HT1080 (cell line): ENCODE results near the gene MPRIP. TPM values are rescaled to one million over a fixed set of nuclear protein-coding genes. Genes with fewer than 3 reads are reported as not detected.
"Not testable (repeated sequence)": the region's sequence is repeated elsewhere in the genome, so short reads cannot be mapped to it uniquely, and the experiment has no call there.

Source experiments
- DNase-seq: peaks from one replicate; pipeline ENCODE4 v3.0.0-alpha.2; 2015; ENCODE audit warnings: low read depth
- total RNA-seq: library from RNA; depleted of rRNA; stranded (reverse); fragments of >200 nt; shearing (Covaris generic); gene quantifications from 2 replicates; pipeline ENCODE4 v1.2.3, GENCODE V29; 2014

MPRIP gene
- total RNA-seq, 1 experiment from 2014 or later = 340 TPM

DNA sequence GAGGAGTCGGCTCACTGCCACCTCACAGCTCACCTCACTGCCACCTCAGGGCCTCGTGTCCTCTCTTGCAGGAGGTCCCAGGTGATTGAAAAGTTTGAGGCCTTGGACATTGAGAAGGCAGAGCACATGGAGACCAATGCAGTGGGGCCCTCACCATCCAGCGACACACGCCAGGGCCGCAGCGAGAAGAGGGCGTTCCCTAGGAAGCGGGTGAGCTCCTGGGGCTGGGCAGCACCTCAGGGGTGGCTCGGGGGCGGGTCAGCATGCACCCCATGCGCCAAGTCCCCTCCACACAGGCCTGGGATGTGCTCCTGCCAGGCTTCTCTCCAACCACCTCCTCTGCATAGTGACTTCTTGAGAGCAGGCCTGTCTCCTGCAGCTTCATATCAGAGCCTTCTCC lies 100.3 kb downstream of the MPRIP start:
- no peak for DNase-seq

DNA sequence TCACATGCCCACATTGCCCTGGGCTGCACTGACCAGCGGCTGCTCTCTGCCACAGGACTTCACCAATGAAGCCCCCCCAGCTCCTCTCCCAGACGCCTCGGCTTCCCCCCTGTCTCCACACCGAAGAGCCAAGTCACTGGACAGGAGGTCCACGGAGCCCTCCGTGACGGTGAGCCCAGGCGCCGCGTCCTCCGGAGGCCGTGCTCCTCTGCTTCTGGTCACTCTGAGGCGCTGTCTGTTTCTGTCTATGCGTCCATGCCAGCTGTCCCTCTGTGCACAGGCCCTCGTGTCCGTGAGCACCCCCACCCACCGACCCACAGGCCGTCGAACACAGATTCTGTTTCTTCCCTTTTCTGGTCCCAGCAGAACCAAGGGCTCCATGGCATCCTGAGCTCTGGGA lies 101.2 kb downstream of the MPRIP start:
- no peak for DNase-seq

DNA sequence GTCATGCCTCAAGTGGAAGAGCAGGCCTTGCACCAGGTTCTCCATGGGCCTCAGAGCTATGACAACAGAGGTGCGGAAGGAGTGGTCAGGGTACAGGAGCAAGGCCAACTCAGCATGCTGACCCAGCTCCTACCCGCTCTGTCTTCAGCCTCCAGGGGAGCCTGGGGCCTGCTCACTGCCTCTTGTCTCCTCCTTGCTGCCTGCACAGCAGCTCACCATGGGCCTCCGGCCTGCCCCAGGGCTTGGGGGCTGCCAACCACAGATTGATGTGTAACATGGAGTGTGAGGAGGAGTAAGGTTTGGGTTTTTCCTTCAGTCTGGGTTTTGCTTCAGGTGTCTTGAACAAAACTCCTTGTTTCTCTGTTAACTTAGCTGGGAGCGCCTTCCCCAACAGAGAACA lies 101.8 kb downstream of the MPRIP start:
- no peak for DNase-seq

DNA sequence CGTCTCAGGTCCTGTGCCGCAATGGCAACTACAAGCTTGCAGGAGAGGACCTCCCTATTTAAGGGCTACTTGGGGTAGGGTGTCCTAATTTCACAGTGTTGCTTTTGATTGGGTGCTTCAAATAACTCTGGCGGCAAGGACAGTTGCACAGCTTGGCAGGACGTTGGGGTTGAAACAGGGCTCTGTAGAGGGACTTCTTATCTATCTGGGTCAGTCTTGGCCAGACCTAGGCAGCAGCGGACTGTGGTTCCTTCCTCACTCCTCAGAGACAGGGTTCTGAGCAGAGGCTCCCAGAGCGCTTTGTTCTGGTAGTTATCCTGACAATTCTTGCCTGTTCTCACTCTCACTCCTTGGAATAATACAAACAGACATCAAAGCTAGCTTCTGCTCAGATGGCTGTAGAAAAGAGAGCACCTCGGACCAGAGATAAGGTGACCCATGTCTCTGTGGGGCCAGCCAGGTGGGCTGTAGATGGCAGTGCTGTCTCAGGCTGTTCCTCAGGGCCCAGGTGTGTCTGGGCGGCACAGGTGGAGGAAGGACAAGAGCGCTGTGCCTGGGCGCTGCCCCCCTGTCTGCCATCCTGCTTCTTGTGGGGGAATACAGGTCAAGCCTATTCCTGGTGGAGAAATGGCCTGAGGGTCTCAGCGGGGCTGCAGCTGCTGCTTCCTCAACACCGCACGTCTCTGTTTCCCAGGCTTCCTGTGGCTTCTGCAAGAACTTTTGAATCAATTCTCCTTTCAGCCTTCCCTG lies 102.8 kb downstream of the MPRIP start:
- no peak for DNase-seq

DNA sequence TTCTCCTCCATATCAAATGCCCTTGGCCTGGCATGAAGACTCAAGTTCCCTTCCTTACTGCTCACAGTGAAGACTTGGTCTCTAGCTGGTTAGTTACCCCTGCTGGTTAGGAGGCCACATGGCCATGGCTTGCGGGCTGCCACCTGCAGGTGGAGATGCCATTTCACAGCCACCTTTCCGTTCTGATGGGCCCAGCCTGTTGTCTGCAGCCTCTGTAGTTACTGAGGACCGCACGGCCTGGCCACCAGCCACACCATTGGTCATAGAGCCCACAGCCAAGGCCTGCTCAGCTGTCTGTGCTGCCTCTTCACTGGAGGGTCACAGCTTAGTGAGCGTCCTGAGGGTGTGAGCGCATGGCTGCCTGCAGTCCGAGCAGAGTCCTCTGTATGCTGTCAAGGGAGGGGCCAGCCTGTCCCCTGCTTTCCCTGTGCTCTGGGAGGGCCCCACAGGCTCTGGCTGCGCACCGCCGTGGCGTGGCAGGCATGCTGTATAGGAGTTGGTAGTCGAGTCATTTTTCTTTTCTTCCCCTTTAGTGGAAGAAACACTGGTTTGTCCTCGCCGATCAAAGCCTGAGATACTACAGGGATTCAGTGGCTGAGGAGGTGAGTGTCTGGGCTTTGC lies 104.6 kb downstream of the MPRIP start:
- no peak for DNase-seq

DNA sequence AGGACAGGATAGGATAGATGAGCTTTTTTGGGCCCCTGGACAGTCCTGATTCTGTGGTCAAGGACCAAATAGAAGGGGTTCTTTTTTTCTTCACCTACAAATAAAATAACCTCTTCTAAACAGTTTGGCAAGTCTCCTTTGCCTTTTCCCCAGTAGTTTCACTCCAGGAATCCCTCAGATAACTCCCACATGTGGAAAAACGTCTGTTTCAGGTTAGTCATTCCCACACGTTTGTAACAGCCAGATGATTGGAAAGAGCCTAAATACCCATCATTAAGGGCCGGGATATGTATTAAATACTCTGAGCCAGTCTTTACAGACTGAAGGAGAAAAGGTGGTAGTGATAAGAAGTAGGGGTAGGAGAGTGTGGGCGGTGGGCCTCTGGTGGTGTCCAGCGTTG lies 105.6 kb downstream of the MPRIP start:
- DNase-seq = no peak

DNA sequence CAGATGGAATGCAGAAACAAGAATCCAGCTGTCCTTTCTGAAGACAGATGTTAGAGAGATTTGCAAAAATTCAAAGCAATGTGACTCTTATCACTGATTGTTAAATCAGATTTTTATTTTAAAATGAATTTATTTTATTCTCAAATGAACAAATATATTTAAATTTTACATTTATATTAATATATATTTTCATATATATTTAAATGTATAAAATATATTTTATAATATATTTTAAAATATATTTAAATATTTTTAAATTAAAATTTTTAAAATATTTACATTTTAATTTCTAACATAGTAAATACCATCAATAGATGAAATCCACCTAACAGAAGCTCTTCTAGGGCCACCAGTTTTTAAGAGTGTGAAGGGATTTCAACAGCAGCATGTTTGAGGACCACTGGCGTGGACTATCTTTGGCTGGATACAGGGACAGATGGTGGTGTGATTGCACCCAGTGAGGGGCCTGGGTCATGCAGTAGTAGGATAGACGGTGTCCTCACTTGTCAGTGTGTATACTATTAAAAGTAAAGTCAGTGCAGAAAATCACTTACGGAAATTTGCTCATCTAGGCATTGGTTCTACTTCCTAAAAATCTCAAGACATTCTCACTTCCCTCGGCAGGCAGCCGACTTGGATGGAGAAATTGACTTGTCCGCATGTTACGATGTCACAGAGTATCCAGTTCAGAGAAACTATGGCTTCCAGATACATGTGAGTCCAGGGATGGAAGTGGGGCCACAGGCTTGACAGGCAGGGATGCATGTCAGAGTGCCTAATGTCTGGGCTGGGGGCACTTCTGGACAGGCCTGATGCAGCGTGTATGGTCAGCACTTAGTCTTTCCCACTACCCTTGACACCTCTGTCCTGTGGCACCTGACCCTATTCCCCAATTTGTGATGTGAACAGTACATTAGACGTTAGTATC lies 107.5 kb downstream of the MPRIP start:
- DNase-seq = no peak

DNA sequence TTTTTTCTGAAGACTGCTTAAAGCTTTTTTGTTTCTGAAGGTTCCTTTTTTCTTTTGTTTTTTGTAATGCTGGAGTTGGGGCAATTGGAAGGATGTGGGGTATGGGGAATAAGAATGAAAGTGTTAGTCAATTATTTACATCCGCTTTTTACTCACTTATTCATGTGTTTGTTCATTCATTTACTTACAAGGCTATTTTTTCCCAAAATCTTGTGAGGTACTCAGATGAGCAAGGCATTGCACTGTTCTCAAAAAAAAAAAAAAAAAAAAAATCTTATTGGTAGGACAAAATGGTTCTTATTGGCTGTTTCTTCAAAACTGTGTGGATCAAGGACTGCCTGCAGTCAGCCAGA lies 108.2 kb downstream of the MPRIP start:
- no peak for DNase-seq

DNA sequence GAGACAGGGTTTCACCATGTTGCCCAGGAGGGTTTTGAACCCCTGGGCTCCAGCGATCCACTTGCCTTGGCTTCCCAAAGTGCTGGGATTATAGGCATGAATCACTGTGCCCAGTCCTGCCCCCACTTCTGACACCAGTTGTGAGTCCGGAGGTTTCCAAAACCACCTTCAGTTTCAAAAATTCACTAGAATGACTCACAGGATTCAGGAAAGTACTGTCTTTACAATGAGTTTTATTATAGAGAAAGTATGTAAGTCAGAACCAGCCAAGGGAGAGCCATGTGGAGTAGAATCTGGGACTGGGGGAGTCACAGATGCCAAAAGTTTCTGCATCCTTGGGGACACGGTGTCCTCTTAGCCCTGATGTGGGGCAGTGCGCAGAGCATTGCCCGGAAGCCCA lies 108.8 kb downstream of the MPRIP start:
- DNase-seq = peak; percentile 96

DNA sequence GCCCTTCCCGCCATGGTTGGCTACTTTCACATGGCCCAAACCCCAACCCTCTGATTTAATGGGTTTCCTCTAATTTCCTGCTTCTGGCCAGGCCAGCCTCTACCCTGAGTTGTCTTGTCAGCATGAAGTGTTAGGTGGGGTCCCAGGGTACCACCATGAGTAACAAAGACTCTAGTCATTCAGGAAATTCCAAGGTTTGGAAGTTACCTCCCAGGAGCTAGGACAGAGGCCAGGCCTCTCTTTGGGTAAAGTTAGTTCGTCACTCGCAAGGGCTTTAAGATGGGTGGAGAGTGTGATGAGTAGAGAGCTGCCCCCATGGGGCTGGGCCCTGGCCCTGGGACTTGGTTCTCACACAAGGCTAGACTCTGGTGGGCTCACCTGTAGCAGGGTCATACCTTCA lies 109.3 kb downstream of the MPRIP start:
- DNase-seq = peak; percentile 90

DNA sequence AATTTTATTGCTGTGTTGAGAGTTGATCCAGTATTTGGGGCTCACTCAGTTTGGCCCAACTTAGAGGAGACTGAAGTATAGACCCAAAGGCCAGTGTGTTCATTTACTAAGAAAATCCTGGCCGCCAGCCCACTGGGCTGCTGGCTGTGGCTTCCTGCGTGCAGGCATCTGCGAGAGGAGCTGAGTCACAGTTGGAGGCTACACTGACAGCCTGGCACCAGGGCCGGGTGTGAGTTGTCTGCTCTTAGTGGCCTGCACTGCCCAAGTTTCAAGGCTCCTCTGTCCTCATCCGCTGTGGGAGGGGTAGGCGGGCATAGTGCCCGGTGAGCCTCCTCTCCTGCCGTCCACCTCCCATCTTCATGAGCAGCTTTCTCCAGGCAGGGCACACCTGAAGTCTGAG lies 109.7 kb downstream of the MPRIP start:
- DNase-seq = peak; percentile 97

DNA sequence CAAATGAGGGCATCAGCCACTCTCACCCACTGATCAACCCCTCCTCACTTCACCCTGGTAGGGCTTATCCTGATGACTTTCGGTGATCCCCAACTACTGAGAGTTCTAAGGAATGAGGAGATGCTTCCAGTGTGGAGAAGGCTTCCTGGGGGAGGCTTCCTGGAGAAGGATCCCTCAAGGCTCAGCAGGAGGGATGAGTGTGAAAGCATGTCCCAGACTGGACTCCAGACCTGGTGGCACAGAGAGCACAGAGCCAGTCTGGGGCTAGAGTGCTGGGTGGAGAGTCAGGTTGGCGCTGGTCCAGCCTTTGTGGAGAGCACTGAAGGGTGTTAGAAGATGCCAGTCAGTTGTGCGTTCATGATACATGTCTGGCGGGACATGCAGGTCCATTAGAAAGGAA lies 110.1 kb downstream of the MPRIP start:
- no peak for DNase-seq

DNA sequence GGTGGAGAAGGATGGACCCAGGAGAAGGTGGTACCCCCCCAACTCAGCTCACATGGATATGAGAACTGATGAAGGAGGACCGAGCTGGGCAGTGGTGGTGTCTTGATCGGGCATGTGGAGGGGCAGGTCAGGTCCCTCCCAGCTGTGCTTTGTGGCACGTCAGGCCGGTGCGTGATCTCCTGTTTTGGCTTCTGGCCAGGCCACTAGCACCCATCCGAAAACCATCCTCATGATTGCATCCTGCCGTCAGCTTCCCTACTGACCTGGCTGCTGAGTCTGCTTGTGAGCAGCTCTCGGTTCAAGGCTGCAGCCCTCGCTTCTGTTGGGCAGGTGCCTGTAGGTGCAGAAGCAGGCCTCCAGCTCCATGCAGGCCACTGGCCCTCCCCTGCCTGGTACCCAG lies 110.8 kb downstream of the MPRIP start:
- DNase-seq = no peak

DNA sequence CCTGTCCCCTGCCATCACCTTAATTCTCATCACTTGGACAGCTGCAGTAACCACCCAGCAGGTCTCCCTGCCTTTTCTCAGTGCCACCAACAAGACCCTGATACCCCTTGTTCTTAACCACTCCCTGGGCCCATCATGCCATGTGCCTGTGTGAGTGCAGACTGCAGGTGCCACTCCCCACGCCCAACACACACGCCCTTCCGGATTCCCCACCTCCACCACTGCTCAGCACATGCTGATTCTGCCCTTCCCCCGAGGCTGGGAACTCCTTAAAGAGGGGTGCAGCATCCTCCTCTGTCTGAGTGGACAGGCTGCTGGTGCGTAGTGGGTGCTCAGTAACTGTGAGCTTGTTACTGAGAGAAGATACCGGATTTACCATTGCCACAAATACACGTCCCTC lies 111.5 kb downstream of the MPRIP start:
- DNase-seq = no peak

DNA sequence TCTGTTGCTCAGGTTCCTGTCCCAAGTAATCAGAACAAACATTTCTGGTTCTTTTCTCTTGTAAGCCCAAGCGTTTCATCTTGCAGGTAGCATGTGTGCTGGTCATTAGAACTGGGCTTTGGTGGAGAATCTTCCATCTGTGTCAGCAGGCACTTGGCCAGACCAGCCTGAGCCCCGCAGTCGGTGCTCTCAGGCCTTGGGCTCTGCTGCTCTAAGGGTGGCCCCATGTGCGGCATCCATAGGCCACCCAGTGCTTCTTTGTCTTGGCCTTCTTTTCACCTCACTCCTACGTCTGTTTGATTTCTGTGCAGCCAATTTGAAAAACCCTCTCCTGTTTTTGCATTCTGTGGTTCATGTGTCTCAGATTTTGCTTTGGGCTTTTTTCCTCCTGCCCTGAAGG lies 112.3 kb downstream of the MPRIP start:
- no peak for DNase-seq

DNA sequence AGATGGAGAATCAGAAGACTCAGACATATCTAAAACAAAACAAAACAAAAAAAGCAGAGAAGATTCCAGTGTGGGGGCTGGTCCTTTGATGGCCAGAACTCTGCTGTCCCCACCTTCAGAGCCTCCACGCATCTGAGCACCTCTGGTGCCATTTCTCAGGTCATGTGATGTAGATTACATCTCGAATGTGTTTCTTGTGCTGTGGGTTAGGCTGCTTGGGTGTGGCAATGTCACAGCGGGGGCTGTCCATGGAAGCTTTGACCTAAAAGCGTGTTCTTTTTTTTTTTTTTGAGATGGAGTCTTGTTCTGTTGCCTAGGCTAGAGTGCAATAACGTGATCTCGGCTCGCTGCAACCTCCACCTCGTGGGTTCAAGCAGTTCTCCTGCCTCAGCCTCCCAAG lies 112.7 kb downstream of the MPRIP start:
- DNase-seq = no peak

DNA sequence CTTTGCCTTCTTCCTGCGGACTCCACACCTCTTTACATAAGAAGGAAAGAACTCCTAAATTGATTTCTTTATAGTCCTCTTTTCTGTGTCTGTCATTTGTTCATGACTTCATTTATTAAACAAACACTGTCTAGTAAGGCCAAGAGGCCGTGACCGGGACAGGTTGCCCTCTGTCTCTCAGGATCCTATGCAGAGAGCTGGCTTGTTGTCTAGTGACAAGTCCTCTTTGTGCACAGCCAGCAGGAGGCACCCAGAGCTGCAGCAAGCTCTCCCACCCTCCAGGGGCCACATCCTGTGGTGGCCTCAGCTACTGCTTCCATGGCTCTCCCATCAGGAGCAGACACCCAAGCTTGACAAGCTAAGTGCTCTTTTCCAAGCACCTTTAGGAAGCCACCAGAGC lies 113.3 kb downstream of the MPRIP start:
- no peak for DNase-seq

DNA sequence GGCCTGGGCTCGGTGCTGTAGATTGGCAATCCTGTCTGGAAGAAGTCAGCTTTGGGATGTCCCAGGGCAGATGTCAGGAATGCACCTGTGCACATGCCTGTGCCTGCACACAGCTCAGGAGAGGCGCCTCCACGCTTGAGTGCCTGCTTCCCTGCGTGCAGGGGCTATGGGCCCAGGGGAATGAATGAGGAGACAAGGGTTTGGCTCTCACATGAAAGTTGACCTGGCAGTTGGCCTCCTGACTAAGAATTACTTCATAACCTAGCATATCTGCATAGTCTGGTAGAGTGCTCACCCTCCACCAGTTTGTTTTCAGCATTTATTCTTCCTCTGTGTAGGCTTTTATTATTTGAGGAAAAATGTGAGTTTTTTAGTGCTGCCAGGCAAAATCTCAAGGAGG lies 113.8 kb downstream of the MPRIP start:
- DNase-seq = peak; percentile 42

DNA sequence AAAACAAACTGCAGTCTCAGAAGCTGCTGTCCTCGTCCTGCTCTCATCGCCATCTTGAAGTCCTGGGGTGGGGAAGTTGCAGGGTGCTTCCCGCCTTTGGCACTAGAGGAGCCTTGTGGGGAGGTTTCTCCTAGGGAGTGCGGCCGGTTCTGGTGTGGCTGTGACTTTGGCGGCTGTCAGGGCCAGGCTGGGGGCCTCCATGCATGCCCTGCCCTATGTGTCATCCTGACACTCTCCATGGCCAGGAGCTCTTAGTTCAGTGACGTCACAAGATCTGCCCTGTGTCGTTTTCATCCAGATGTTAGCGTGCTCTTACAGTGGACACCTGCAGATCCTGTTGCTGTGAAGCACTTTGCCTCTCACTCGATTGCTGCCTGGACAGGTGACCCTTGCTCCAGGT lies 114.3 kb downstream of the MPRIP start:
- DNase-seq = no peak

DNA sequence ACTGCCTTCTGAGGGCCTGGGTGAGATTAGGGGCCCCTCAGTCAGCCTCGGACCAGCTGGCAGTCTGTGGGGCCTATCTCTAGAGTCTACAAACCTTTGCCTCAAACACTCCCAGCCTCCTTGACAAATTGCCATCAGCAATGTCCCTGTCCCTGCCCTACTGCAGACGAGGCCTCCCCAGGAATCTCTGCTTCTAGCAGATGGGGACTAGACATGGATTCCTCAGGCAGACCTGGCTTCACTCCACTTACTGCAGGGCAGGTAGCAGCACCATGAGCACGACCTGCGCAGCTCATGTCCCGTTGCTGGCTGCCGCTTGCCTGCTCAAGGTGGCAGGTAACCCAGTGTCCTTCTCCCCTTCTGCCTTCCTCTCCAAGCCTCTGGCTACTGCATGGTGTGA lies 114.8 kb downstream of the MPRIP start:
- no peak for DNase-seq

DNA sequence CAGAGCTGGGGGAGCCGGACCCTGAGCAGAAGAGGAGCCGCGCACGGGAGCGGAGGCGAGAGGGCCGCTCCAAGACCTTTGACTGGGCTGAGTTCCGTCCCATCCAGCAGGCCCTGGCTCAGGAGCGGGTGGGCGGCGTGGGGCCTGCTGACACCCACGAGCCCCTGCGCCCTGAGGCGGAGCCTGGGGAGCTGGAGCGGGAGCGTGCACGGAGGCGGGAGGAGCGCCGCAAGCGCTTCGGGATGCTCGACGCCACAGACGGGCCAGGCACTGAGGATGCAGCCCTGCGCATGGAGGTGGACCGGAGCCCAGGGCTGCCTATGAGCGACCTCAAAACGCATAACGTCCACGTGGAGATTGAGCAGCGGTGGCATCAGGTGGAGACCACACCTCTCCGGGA lies 116.2 kb downstream of the MPRIP start:
- DNase-seq = not testable (repeated sequence)

DNA sequence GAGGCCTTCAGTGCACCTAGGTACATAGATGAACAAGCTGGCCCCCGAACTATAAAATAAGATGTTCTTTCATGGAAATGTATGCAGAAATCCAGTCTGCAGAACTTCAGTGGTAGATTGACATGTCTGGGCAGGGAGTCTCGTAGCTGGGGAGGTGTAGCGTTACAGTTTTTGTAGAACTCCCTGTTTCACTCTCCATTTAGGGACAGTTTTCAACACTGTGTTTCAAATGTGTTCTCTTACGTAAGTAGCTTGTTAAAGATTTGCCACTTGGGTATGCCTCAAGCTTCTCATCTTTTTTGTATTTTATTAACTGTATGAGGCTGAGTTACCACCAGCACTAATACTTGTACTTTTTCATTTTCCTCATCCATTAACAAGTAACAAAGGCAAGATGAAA lies 117.3 kb downstream of the MPRIP start:
- DNase-seq = no peak
